ENCODE measurements around the gene MYBPC2. TPM values are rescaled to one million over a fixed set of nuclear protein-coding genes. Genes with fewer than 3 reads are reported as not detected.
A peak's percentile ranks its signal among the peaks of the same experiment; 100 is the strongest.

MYBPC2 gene
- total RNA-seq, 4 donors from 2014 or later: 0.13 TPM; not detected in 3

DNA sequence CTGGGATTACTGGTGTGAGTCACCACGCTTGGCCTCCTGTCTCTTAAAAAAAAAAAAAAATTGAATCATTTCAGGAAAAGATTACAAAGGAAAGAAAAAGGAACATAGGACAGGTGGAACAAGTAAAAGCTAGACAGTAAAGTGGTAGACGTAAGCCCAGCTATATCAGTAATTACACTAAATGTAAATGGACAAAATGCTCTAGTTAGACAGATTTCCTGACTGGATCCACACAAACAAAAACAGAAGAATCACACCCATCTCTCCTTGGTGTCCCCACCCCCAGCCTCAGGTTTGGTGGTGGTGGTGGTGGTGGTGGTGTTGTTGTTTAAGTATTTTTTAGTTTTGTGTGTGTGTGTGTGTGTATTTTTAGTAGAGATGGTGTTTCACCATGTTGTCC lies 20.3 kb upstream of the MYBPC2 start:
- Histone ChIP-seq H3K4me3 (replicated peaks in 1 of 3) (no peak overlapping the region), H3K36me3 (no peaks in the 10 kb centered on the region), H3K4me1 (peaks cover 0 to 6% of the 10 kb centered on the region in 2 donors), H3K9me3 (no peaks in the 10 kb centered on the region), H3K27me3 (no peaks in the 10 kb centered on the region), H3K27ac (no peak overlapping the region)
- DNase-seq: no peak
- intact Hi-C loops (cut with DNase I): no loop called here
- TF ChIP-seq, protein P1, sequence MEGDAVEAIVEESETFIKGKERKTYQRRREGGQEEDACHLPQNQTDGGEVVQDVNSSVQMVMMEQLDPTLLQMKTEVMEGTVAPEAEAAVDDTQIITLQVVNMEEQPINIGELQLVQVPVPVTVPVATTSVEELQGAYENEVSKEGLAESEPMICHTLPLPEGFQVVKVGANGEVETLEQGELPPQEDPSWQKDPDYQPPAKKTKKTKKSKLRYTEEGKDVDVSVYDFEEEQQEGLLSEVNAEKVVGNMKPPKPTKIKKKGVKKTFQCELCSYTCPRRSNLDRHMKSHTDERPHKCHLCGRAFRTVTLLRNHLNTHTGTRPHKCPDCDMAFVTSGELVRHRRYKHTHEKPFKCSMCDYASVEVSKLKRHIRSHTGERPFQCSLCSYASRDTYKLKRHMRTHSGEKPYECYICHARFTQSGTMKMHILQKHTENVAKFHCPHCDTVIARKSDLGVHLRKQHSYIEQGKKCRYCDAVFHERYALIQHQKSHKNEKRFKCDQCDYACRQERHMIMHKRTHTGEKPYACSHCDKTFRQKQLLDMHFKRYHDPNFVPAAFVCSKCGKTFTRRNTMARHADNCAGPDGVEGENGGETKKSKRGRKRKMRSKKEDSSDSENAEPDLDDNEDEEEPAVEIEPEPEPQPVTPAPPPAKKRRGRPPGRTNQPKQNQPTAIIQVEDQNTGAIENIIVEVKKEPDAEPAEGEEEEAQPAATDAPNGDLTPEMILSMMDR (IDR thresholded peaks at IDR 0.05): no peak
- TF ChIP-seq POLR2A (IDR thresholded peaks at IDR 0.05): no peak
- 91 to 97% methylated on average over 2 of the region's 2 CpGs for WGBS, 2 donors

DNA sequence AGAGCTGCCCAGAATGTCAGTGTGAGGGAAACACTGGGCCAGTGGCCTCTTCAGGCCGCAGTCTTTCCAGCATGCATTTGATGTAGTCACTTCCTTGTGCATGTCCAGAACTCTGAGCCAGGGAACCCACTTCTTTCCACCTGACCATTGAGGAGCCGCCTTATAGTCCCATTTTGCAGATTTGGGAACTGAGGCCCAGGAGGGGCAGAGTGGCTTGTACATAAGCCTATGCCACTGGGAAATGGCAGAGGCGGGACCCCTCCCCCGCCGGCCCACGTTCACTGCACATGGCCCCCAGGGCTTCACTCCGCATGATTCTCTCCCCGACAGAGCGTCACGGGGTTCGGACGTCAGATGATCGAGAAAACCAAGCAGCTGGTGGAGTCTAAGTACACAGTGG lies 19.6 kb upstream of the MYBPC2 start:
- Histone ChIP-seq H3K27ac (no peak overlapping the region), H3K4me3 (replicated peaks in 1 of 3) (no peak overlapping the region), H3K9me3 (no peaks in the 10 kb centered on the region), H3K36me3 (no peaks in the 10 kb centered on the region), H3K27me3 (peaks cover under 1% of the 10 kb centered on the region), H3K4me1 (peaks cover 0 to 6% of the 10 kb centered on the region in 2 donors)
- 94 to 95% methylated on average over 13 of the region's 13 CpGs for WGBS, 2 donors
- TF ChIP-seq, protein P1 (IDR thresholded peaks at IDR 0.05): no peak
- TF ChIP-seq POLR2A (IDR thresholded peaks at IDR 0.05): no peak
- intact Hi-C loops (cut with DNase I): no loop called here
- no peak for DNase-seq

DNA sequence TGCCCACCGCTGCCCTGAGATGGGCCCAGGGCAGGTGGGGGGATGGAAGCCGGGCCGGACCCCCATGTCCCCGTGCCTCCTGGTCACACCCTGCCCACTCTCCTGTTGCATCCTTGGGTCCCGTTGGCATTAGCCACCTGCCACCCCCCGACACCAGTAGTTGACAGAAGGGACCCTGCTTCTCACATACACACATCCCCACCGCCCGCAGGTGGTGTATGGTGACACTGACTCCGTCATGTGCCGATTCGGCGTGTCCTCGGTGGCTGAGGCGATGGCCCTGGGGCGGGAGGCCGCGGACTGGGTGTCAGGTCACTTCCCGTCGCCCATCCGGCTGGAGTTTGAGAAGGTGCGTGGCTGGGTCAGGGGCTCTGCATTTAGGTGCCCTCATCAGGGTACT lies 19.2 kb upstream of the MYBPC2 start:
- DNase-seq: no peak
- no peak overlapping the region for H3K27ac ChIP-seq
- no peaks in the 10 kb centered on the region for H3K36me3 ChIP-seq
- WGBS, 2 donors: 93 to 96% methylated on average over 6 to 11 of the region's 21 CpGs
- H3K27me3 ChIP-seq: peaks cover 5% of the 10 kb centered on the region
- no peak for TF ChIP-seq POLR2A (IDR thresholded peaks at IDR 0.05)
- TF ChIP-seq, protein P1 (IDR thresholded peaks at IDR 0.05): no peak
- H3K4me3 ChIP-seq (replicated peaks in 1 of 3): no peak overlapping the region
- intact Hi-C loops (cut with DNase I): no loop called here
- no peaks in the 10 kb centered on the region for H3K9me3 ChIP-seq
- peaks cover 0 to 6% of the 10 kb centered on the region in 2 donors for H3K4me1 ChIP-seq

DNA sequence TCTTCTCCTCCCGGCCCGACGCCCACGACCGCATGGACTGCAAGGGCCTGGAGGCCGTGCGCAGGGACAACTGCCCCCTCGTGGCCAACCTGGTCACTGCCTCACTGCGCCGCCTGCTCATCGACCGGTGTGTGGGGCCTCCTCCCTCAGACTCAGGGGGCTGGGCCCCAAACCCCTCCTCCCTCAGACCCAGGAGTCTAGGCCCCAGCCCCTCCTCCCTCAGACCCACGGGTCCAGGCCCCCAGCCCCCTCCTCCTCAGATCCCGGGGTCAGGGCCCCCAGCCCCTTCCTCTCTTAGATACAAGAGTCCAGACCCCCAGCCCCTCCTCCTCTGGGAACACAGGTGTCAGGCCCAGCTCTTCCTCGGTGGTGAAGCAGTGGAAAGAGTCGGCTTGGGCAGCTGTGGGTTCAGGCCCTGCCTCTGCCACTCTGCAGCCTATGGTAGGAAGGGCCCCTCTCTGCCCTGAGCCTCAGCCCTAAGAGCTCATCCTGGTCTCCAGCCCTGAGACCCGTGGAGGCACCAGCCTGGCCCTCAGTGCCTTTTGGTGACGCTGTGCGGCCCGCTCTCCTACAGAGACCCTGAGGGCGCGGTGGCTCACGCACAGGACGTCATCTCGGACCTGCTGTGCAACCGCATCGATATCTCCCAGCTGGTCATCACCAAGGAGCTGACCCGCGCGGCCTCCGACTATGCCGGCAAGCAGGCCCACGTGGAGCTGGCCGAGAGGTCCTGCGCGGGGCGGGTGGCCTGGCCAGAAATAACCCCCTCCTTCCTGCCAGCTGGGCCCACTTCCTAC lies 17.6 kb upstream of the MYBPC2 start:
- intact Hi-C loops (cut with DNase I): loop anchor here (5.0 kb wide), 1 partner anchor 53 kb away; no protein-coding TSS in a partner anchor
- no peak for TF ChIP-seq POLR2A (IDR thresholded peaks at IDR 0.05)
- TF ChIP-seq, protein P1 (IDR thresholded peaks at IDR 0.05): peak; percentile 68 to 95 (median 74)
- H3K27me3 ChIP-seq: peaks cover 13% of the 10 kb centered on the region
- peaks cover 0 to 6% of the 10 kb centered on the region in 2 donors for H3K4me1 ChIP-seq
- H3K27ac ChIP-seq: no peak overlapping the region
- peak; percentile 74 to 76 for DNase-seq
- no peak overlapping the region for H3K4me3 ChIP-seq (replicated peaks in 1 of 3)
- no peaks in the 10 kb centered on the region for H3K9me3 ChIP-seq
- H3K36me3 ChIP-seq: no peaks in the 10 kb centered on the region
- WGBS, 2 donors: 46 to 50% methylated on average over 15 to 28 of the region's 37 CpGs

DNA sequence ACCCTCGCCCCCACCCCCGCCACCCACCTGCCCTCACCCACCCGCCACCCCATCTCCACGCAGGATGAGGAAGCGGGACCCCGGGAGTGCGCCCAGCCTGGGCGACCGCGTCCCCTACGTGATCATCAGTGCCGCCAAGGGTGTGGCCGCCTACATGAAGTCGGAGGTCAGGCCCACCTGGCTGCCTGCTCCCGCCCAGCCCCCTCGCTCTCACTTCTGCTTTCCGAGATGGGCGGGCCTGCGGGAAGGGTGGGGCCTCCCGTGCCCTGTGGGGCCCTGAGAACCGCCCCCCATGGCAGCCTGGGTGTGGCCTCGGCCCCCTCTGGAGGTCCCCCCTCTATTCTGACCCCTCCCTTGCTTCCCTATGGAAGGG lies 17.0 kb upstream of the MYBPC2 start:
- no peak for TF ChIP-seq POLR2A (IDR thresholded peaks at IDR 0.05)
- TF ChIP-seq, protein P1 (IDR thresholded peaks at IDR 0.05): no peak
- intact Hi-C loops (cut with DNase I): loop anchor here (5.0 kb wide), 1 partner anchor 53 kb away; no protein-coding TSS in a partner anchor
- no peaks in the 10 kb centered on the region for H3K9me3 ChIP-seq
- H3K27me3 ChIP-seq: peaks cover 13% of the 10 kb centered on the region
- H3K4me1 ChIP-seq: peaks cover 0 to 6% of the 10 kb centered on the region in 2 donors
- no peak overlapping the region for H3K4me3 ChIP-seq (replicated peaks in 1 of 3)
- no peak overlapping the region for H3K27ac ChIP-seq
- 84 to 93% methylated on average over 4 to 22 of the region's 22 CpGs for WGBS, 2 donors
- DNase-seq: no peak
- no peaks in the 10 kb centered on the region for H3K36me3 ChIP-seq

All from thyroid gland (tissue), 4 donors.